GM19099 (cell line): Measurements from ENCODE around the gene PAX8.

ENCODE experiments used
- POLR2A ChIP-seq: IDR thresholded peaks from 3 replicates; pipeline ENCODE4 v1.6.1; 2011; ENCODE audit warnings: low read depth; ENCODE audit not compliant: insufficient read length; ENCODE audit errors: extremely low read depth

PAX8 gene

GRCh38 chr2:113258471-113259147 is 20.1 kb downstream of the PAX8 start:
- TF ChIP-seq POLR2A = no peak

- no peak for TF ChIP-seq POLR2A
Measured at GRCh38 chr2:113257516-113258264, 21.0 kb downstream of the PAX8 start.

DNA sequence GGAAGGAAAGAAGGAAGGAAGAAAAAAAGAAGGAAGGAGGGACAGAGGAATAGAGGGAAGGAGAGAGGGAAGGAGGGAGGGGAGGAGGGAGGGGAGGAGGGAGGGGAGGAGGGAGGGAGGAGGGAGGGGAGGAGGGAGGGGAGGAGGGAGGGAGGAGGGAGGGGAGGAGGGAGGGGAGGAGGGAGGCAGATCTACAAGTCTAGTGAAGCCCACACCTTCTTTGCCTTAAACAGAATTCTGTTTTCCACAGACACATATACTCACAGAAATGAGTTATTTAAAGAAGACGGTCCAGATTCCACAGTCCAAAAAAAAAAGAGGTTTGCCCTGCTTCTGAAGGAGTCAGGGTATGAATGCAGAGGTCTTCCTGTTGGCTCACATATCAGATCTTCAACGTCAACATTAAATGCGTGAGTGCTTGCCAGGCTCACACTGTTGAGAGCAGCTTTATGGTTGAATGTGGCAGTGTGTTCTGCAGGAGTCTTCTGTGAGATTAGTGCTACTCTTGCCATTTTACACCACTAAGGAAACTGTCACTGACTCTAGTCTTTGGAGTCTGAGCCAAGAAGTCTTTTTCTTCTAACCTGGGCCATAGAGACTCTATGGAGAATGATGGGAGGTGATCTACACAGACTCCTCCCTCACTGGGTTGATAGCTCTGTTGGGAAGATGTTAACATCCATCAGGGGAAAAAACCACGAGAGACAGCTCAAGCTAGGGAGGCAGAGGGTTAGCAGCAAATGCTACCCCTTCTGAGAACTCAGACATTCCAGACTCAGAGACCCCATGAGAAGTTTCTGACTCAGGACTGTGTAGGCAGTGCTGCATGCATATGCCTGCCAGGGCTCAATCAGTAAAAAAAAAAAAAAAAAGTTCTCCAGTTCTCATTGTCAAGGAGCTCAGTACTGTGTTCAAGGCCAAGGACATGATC is 23.3 kb downstream of the PAX8 start:
- no peak for TF ChIP-seq POLR2A

- no peak for TF ChIP-seq POLR2A
Measured at GRCh38 chr2:113253453-113253852, 25.3 kb downstream of the PAX8 start.

DNA sequence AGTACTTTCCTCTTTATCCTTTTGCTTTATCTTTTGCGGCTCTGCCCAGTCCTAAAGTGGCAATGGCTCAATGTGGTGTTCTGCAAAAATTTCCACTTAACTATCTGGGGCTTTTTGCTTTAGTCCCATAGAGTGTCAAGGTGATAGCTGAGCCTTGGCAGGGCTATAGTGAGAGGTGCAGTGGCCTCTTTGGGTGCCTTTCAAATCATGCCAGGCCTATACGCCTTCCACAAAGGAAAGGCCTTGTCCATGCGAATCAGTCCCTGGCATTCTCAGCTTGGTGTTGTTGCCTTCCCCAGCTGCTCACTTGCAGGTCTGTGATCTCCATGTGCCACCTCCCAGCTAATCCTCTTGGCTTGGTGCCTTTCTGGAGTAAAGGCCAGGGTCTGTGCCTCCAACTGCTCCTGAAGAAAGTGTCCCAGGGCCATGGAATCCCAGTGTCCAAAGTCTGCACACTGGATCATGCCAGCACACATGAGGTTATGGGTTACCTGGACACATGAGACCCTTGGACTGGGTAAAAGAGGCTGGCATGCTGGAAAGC is 26.6 kb downstream of the PAX8 start:
- TF ChIP-seq POLR2A = no peak

DNA sequence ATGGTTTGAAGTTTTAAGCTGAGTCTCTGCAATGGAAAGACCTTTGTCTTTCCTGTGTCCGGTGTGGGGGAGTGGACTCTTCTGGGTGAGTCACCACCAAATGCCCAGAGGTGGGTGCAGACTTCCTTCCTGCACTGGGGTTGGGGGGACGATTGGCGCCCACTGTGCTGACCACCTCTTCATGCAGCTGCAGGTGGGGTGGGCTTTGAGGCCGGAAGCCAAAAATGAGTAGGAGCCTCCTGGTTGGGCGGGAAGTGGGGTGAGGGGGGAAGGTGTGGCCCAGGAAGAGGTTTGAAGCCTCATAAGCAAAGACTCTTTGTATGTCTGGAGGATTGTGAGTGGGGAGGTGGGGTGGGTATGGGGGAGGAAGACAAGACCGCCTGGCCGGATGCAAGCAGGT is 27.6 kb downstream of the PAX8 start:
- no peak for TF ChIP-seq POLR2A

DNA sequence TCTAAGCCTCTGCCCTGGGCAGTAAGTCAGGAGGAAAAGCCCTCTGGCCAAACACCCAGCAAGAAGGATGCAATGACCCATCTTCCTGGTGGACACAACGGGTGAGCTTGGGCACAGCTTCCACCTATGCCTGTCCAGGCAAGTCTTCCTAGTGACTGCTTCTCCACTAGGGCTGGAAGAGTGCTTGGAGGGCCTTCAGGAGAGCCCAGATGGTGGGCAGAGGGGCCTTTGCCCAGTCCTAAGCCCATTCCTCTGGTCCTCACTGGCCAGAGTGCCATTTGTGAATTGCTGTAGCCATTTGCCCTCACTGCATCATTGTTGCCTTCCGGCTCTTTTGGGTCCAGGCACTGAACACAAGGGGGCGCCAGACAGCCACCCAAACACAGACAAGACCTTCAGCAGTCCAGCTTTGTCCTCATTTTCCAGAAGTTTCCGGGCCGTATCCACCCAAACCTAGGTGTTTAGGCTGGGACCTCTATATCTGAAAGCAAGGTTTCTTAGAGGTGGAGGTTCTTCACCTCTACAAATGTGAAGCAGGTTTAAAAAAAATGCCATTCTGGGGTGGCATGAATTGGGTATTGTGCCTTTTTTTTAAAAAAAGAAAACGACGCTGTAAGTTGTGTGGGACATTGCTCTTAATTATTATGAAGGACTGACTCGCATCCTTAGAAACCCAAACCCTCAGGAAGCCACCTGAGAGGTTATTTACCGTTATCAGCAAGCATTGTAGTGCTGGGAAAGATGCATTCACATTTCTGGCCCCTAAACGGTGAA is 29.5 kb downstream of the PAX8 start:
- no peak for TF ChIP-seq POLR2A

DNA sequence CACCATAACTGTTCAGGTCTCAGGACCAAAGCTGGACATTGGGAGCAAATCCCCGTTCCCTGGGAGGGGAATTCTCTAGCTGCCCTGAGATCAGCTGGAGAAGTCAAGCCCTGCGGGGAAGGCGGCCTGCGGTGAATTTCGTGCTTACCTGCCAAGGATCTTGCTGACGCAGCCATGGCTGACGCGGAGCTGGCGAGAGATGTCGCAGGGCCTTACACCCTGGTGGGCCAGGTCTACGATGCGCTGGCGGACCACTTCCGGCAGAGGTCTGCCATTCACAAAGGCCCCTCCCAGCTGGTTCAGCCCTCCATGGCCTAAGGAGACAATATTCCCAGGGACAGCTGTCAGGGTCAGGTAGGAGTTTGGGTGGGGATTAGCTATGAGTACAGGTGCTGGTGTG is 32.1 kb downstream of the PAX8 start:
- TF ChIP-seq POLR2A = no peak

DNA sequence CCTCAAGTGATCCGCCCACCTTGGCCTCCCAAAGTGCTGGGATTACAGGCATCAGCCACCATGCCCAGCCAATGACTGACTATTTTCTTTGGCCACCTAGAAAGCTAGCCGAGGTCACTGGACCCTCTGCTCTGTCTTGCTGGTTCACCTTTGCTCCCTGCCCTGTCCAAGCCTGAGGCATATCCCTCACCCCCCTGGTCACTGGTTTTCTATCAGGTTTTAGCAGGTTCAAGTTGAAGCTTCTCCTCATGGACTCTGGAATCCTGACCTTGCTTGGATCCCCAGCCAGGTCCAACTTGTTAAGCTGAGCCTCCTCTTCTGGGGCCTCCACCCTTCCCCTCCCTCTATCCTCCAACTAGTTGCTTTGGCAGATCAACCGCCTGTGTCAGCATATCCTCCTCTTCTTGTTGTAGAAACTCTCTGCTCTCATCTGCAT is 33.4 kb downstream of the PAX8 start:
- no peak for TF ChIP-seq POLR2A

GRCh38 chr2:113242327-113242726 is 36.4 kb downstream of the PAX8 start:
- TF ChIP-seq POLR2A = no peak

GRCh38 chr2:113240915-113241911 is 37.5 kb downstream of the PAX8 start:
- TF ChIP-seq POLR2A = no peak

- TF ChIP-seq POLR2A = no peak
Measured at GRCh38 chr2:113240150-113240914, 38.4 kb downstream of the PAX8 start.
